Stimulated activated CD4-positive, alpha-beta T cell treated with anti-CD3 and anti-CD28 coated beads, Interleukin-15, amount 100 ng/mL, for 1 hour (primary cell): ENCODE measurements around the gene NFKBIE.

Source experiments
- DNase-seq, 2 donors: peaks; one replicate each; pipeline ENCODE4 v3.0.0-alpha.2; 2020; ENCODE audit warnings: low read depth in 1 of 2, low spot score in 1 of 2

The NFKBIE gene

GRCh38 chr6:44258325-44258863 is 7.0 kb downstream of the NFKBIE start:
- no peak for DNase-seq

- DNase-seq = no peak
These were observed 7.5 kb downstream of the NFKBIE start for GRCh38 chr6:44257753-44258324.

GRCh38 chr6:44257025-44257752 is 8.2 kb downstream of the NFKBIE start, which contains the start of gene SLC35B2:
Gene SLC35B2 (minus strand): TSS chr6:44257528. CDS start chr6:44257410, 118 bp downstream.
- peak; percentile 49 to 56 for DNase-seq

GRCh38 chr6:44256775-44257024 is 8.7 kb downstream of the NFKBIE start:
- no peak for DNase-seq

- no peak for DNase-seq
These were observed 9.2 kb downstream of the NFKBIE start for GRCh38 chr6:44255871-44256774.

GRCh38 chr6:44255105-44255808 is 10.1 kb downstream of the NFKBIE start:
- DNase-seq = peak in 1 of 2 donors; percentile 38

- DNase-seq = no peak
These were observed 10.9 kb downstream of the NFKBIE start for GRCh38 chr6:44254191-44255104.

GRCh38 chr6:44253307-44254101 is 11.8 kb downstream of the NFKBIE start:
- DNase-seq = no peak

GRCh38 chr6:44251576-44252524 is 13.5 kb downstream of the NFKBIE start:
- no peak for DNase-seq

GRCh38 chr6:44250718-44251123 is 14.6 kb downstream of the NFKBIE start:
- DNase-seq = no peak

- DNase-seq = no peak
These were observed 15.2 kb downstream of the NFKBIE start for GRCh38 chr6:44250067-44250717.

- no peak for DNase-seq
These were observed 16.1 kb downstream of the NFKBIE start for GRCh38 chr6:44249082-44249748.

GRCh38 chr6:44248579-44248978 is 16.8 kb downstream of the NFKBIE start:
- DNase-seq = no peak

- peak; percentile 82 to 86 for DNase-seq
These were observed 17.7 kb downstream of the NFKBIE start for GRCh38 chr6:44247338-44248302.

- peak; percentile 88 to 90 for DNase-seq
These were observed 18.6 kb downstream of the NFKBIE start, which contains the start of gene HSP90AB1 for GRCh38 chr6:44246663-44247337. Gene HSP90AB1 (plus strand): TSS chr6:44247101. CDS start chr6:44248630, 1,529 bp downstream.
